Osteoblast (primary cell): ENCODE measurements around the gene MDGA2. TPM values are rescaled to one million over a fixed set of nuclear protein-coding genes. Genes with fewer than 3 reads are reported as not detected.

ENCODE experiments used
- DNase-seq: peaks from one replicate; pipeline ENCODE4 v3.0.0; 2011; ENCODE audit warnings: low spot score, mixed read lengths; ENCODE audit not compliant: insufficient read length; ENCODE audit errors: missing footprints
- H2AFZ ChIP-seq: 2 replicates; pipeline ENCODE4 v1.6.0; 2011; ENCODE audit warnings: mild to moderate bottlenecking, low read length
- H3K27ac ChIP-seq: 2 replicates; pipeline ENCODE4 v1.5.1; 2011; ENCODE audit warnings: mild to moderate bottlenecking, low read depth, low read length, moderate library complexity
- H3K27me3 ChIP-seq: 2 replicates; pipeline ENCODE4 v1.6.0; 2012; ENCODE audit warnings: mild to moderate bottlenecking, control low read depth, inconsistent platforms, low read length, moderate library complexity; ENCODE audit not compliant: insufficient read depth
- H3K36me3 ChIP-seq: 2 replicates; pipeline ENCODE4 v1.5.1; 2011; ENCODE audit warnings: mild to moderate bottlenecking, low read length, control low read depth, moderate library complexity; ENCODE audit not compliant: insufficient read depth
- H3K4me1 ChIP-seq: 2 replicates; pipeline ENCODE4 v1.5.1; 2011; ENCODE audit warnings: mild to moderate bottlenecking, low read length, control low read depth, moderate library complexity; ENCODE audit not compliant: insufficient read depth
- H3K4me2 ChIP-seq: 2 replicates; pipeline ENCODE4 v1.6.0; 2011; ENCODE audit warnings: mild to moderate bottlenecking, low read length; ENCODE audit not compliant: insufficient read depth
- H3K4me3 ChIP-seq: fragments of 200-600 bp; sonication (generic); 3 replicates; pipeline ENCODE4 v1.5.1; 2012; ENCODE audit warnings: mild to moderate bottlenecking, low read length, inconsistent platforms; ENCODE audit not compliant: insufficient read depth
- H3K79me2 ChIP-seq: 2 replicates; pipeline ENCODE4 v1.6.0; 2012; ENCODE audit warnings: mild to moderate bottlenecking, low read length, control low read depth, inconsistent platforms; ENCODE audit not compliant: insufficient read depth
- H3K9me3 ChIP-seq: 2 replicates; pipeline ENCODE4 v1.5.1; 2011; ENCODE audit warnings: low read depth, low read length, control low read depth
- H4K20me1 ChIP-seq: 2 replicates; pipeline ENCODE4 v1.6.0; 2012; ENCODE audit warnings: mild to moderate bottlenecking, low read length, control low read depth; ENCODE audit not compliant: insufficient read depth
- total RNA-seq: library from RNA; depleted of rRNA; stranded (reverse); fragments of >200 nt; gene quantifications from 2 replicates; pipeline ENCODE4 v1.2.3, GENCODE V29; 2012
- TF ChIP-seq, protein P1 (sequence below): IDR thresholded peaks from 2 replicates; pipeline ENCODE4 v1.5.1; 2011; ENCODE audit warnings: mild to moderate bottlenecking, low read depth, low read length, moderate library complexity; ENCODE audit errors: extremely low read depth

The MDGA2 gene
- total RNA-seq, 1 donor = not detected

DNA sequence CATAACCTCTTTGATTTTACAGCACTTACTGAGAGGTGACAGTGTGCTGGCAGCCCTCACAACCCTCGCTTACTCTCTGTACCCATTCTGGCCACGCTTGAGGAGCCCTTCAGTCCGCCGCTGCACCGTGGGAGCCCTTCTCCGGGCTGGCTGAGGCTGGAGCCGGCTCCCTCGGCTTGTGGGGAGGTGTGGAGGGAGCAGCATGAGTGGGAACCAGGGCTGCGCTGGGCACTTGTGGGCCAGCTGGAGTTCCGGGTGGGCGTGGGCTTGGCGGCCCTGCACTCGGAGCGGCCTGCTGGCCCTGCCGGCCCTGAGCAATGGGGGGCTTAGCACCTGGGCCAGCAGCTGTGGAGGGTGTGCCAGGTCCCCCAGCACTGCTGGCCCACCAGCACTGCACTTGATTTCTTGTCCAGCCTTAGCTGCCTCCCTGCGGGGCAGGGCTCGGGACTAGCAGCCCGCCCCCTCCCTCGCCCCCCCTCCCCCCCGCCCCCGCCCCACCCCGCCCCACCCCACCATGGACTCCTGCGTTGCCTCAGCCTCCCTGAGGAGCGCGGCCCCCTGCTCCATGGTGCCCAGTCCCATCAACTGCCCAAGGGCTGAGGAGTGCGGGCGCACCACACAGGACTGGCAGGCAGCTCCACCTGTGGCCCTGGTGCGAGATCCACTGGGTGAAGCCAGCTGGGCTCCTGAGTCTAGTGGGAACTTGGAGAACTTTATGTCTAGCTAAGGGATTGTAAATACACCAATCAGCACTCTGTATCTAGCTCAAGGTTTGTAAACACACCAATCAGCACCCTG lies 9.9 kb downstream of the MDGA2 start:
- H3K79me2 ChIP-seq = no peaks in the 10 kb centered on the region
- H4K20me1 ChIP-seq = no peaks in the 10 kb centered on the region
- no peak for DNase-seq
- H3K9me3 ChIP-seq = no peaks in the 10 kb centered on the region
- no peak overlapping the region for H3K27ac ChIP-seq
- H3K4me3 ChIP-seq = no peak overlapping the region
- H3K27me3 ChIP-seq = no peaks in the 10 kb centered on the region
- no peaks in the 10 kb centered on the region for H3K36me3 ChIP-seq
- H3K4me1 ChIP-seq = no peaks in the 10 kb centered on the region
- TF ChIP-seq, protein P1, sequence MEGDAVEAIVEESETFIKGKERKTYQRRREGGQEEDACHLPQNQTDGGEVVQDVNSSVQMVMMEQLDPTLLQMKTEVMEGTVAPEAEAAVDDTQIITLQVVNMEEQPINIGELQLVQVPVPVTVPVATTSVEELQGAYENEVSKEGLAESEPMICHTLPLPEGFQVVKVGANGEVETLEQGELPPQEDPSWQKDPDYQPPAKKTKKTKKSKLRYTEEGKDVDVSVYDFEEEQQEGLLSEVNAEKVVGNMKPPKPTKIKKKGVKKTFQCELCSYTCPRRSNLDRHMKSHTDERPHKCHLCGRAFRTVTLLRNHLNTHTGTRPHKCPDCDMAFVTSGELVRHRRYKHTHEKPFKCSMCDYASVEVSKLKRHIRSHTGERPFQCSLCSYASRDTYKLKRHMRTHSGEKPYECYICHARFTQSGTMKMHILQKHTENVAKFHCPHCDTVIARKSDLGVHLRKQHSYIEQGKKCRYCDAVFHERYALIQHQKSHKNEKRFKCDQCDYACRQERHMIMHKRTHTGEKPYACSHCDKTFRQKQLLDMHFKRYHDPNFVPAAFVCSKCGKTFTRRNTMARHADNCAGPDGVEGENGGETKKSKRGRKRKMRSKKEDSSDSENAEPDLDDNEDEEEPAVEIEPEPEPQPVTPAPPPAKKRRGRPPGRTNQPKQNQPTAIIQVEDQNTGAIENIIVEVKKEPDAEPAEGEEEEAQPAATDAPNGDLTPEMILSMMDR = no peak
- H2AFZ ChIP-seq = no peak overlapping the region
- no peak overlapping the region for H3K4me2 ChIP-seq

DNA sequence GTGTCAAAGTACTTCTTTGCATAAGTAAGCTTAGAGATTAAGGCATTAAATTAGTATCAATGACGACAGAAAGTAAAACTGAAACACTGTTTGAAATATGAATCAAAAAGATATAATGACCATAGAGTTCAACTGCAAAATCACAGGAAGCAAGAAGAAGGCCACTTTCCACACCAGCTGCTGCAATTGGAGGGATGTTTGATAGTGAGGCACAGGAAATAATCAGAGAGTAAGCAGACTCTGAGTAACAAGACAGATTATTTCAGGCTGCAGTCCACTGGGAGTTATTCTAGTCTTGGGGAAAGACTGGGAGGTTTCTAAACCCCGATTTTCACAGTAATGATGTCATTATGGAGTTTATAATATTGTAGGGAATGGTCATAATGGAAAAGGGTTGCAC lies 12.9 kb downstream of the MDGA2 start:
- Histone ChIP-seq H3K4me1 (no peaks in the 10 kb centered on the region), H3K27me3 (no peaks in the 10 kb centered on the region), H3K4me3 (no peak overlapping the region), H3K79me2 (no peaks in the 10 kb centered on the region), H3K27ac (no peak overlapping the region), H2AFZ (no peak overlapping the region), H3K9me3 (no peaks in the 10 kb centered on the region), H4K20me1 (no peaks in the 10 kb centered on the region), H3K36me3 (no peaks in the 10 kb centered on the region), H3K4me2 (no peak overlapping the region)
- TF ChIP-seq, protein P1 = no peak
- DNase-seq = no peak

DNA sequence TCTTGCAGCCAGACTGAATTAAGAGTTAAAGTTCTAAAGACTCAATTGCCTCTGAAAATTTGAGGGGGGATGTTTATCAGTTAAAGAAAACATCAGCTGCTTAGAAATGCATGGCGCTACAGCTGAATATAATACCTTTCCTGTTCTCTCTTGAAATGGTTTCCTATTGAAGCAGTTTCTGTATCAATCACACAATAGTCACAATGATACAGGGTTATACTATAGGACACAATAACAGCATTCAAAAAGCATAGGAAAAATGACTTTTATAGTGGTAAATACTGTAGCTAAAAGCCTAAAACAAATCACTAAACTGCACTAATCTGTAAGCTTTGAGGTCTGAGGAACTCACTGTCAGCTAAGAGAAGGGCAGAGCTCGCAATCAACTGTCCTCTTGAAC lies 15.2 kb downstream of the MDGA2 start:
- H2AFZ ChIP-seq = no peak overlapping the region
- TF ChIP-seq, protein P1 = no peak
- no peaks in the 10 kb centered on the region for H4K20me1 ChIP-seq
- DNase-seq = no peak
- H3K27ac ChIP-seq = no peak overlapping the region
- H3K4me2 ChIP-seq = no peak overlapping the region
- no peaks in the 10 kb centered on the region for H3K36me3 ChIP-seq
- H3K27me3 ChIP-seq = no peaks in the 10 kb centered on the region
- H3K4me3 ChIP-seq = no peak overlapping the region
- H3K9me3 ChIP-seq = no peaks in the 10 kb centered on the region
- H3K79me2 ChIP-seq = no peaks in the 10 kb centered on the region
- H3K4me1 ChIP-seq = no peaks in the 10 kb centered on the region

DNA sequence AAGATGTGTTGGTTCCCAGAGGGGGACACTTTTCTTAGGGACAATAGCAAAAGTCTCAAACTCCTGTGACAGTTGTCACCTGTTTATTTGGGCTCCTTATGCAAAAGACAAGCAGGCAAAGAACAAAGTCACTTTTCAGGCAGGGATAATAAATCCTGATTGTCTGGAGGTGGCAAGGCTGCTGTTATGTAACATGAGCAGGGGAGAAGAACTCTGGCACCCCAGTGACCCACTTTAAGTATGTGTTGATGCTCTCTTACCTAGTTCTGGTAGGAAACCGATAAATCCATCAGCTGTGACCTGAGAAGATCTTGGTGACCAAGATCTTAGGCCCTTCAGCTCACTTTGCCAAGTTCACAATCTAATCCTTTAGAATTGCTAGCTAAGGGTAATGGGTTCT lies 17.4 kb downstream of the MDGA2 start:
- Histone ChIP-seq H3K9me3 (peaks cover 4% of the 10 kb centered on the region), H3K4me1 (no peaks in the 10 kb centered on the region), H3K79me2 (no peaks in the 10 kb centered on the region), H3K27me3 (no peaks in the 10 kb centered on the region), H3K4me3 (no peak overlapping the region), H3K4me2 (no peak overlapping the region), H2AFZ (no peak overlapping the region), H3K27ac (no peak overlapping the region), H4K20me1 (no peaks in the 10 kb centered on the region), H3K36me3 (no peaks in the 10 kb centered on the region)
- no peak for DNase-seq
- TF ChIP-seq, protein P1 = no peak
